HCT116 (cell line): ENCODE results near the gene MACF1.

Experiments used
- CTCF ChIP-seq, 3 experiments: fragments of 200-600 bp in 1 of 3; sonication (generic) in 1 of 3; IDR thresholded peaks in 2 of 3; conservative IDR thresholded peaks in 1 of 3; 2 replicates each; pipeline ENCODE4 v1.5.1; 2012 to 2017; ENCODE audit warnings: low read depth in 2 of 3, low read length in 2 of 3, antibody characterized with exemption in 1 of 3, borderline replicate concordance in 1 of 3, control low read depth in 1 of 3, mild to moderate bottlenecking in 1 of 3, mixed read lengths in 1 of 3, mixed run types in 1 of 3, moderate library complexity in 1 of 3; ENCODE audit not compliant: insufficient read depth in 1 of 3
- ELF1 ChIP-seq: IDR thresholded peaks from 2 replicates; pipeline ENCODE4 v1.6.1; 2012; ENCODE audit warnings: low read depth, borderline replicate concordance
- EZH2 ChIP-seq: fragments of 200-600 bp; sonication (generic); IDR thresholded peaks from 2 replicates; pipeline ENCODE4 v1.6.1; 2017; ENCODE audit warnings: antibody characterized with exemption, mixed run types
- POLR2A ChIP-seq: IDR thresholded peaks from 2 replicates; pipeline ENCODE4 v1.7.0; 2011; ENCODE audit warnings: borderline replicate concordance; ENCODE audit not compliant: insufficient read depth, insufficient read length; ENCODE audit errors: extremely low read depth
- POLR2AphosphoS5 ChIP-seq: IDR thresholded peaks from 2 replicates; pipeline ENCODE4 v1.6.1; 2011; ENCODE audit warnings: mild to moderate bottlenecking, low read depth, low read length, moderate library complexity
- RAD21 ChIP-seq: IDR thresholded peaks from 2 replicates; pipeline ENCODE4 v1.6.1; 2012; ENCODE audit warnings: low read depth, mild to moderate bottlenecking
- REST ChIP-seq: IDR thresholded peaks from 2 replicates; pipeline ENCODE4 v1.6.1; 2012; ENCODE audit warnings: low read depth
- SRF ChIP-seq: IDR thresholded peaks from 2 replicates; pipeline ENCODE4 v1.6.1; 2012; ENCODE audit warnings: low read depth
- YY1 ChIP-seq: IDR thresholded peaks from 2 replicates; pipeline ENCODE4 v1.6.1; 2011; ENCODE audit warnings: low read length, low read depth, moderate library complexity, mild to moderate bottlenecking; ENCODE audit not compliant: insufficient replicate concordance; ENCODE audit errors: extremely low read depth

GRCh38 chr1:39469150-39469549 lies 264.7 kb downstream of the MACF1 start:
- TF ChIP-seq REST (no peak), CTCF (IDR thresholded peaks at IDR 0.05 in 2 of 3, conservative IDR thresholded peaks at IDR 0.05 in 1 of 3; ENCODE audit: borderline replicate concordance in 1 of 3, insufficient read depth in 1 of 3, low read depth in 2 of 3, low read length in 2 of 3) (no peak), ELF1 (no peak), POLR2AphosphoS5 (no peak), RAD21 (0 out of 2 replicates have a peak, but pooled peaks have one; percentile 7), SRF (no peak), EZH2 (no peak), YY1 (no peak), POLR2A (no peak)
